OCI-LY3 (cell line): ENCODE measurements around the gene RAD51B.

Experiments used
- CTCF ChIP-seq: fragments of 200-600, 300-600 bp; sonication (generic); IDR thresholded peaks from 2 replicates; pipeline ENCODE4 v1.5.1; 2014; ENCODE audit warnings: antibody characterized with exemption, low read length, low read depth
- EZH2phosphoT487 ChIP-seq: fragments of 200-600 bp; shearing (Covaris generic); IDR thresholded peaks from 2 replicates; pipeline ENCODE4 v1.6.1; 2018; ENCODE audit warnings: antibody characterized with exemption, mixed run types, low read depth

- peak; percentile 15; the same call in 1 of the 2 replicates for TF ChIP-seq CTCF
- no peak for TF ChIP-seq EZH2phosphoT487
Observed at GRCh38 chr14:68775614-68776126, 956.1 kb downstream of the RAD51B start.
